Left cardiac atrium (tissue), 4 donors: ENCODE results near the gene UBE2L6. TPM values are rescaled to one million over a fixed set of nuclear protein-coding genes. Genes with fewer than 3 reads are reported as not detected.
A peak's percentile ranks its signal among the peaks of the same experiment; 100 is the strongest.

Experiments
- ATAC-seq, 2 donors: fragments of 200-7000 bp; cut with Tn5 transposase; one replicate each; pipeline ENCODE4 v1.9.1; 2020; ENCODE audit warnings: mild to moderate bottlenecking in 2 of 2, moderate library complexity in 2 of 2
- DNase-seq: peaks from one replicate; pipeline ENCODE4 v3.0.0-alpha.2; 2020
- intact Hi-C, 2 donors: fragments of 100-400 bp; cut with DNase I; formaldehyde crosslinking; loops; one replicate each; pipeline versions ENCODE4 v1.14.1 to v1.15.1; 2022 to 2023
- long read RNA-seq: library from polyadenylated mRNA; unstranded; transcript quantifications from one replicate; pipeline ENCODE4 v2.0.0, GENCODE V29; 2021
- total RNA-seq, 2 donors: library from RNA; stranded (reverse); fragmentation: NEBNext Ultra II Directional; extraction: Animal tissue kit (Norgen Biotek cat#: 25700); gene quantifications; one replicate each; pipeline ENCODE4 v1.2.1, GENCODE V29; 2021
- donor health status: DM: no; HTN: yes; CAD: no.
- donor health status: DM: no; HTN: yes; CAD: no; lungs with severe emphysema.
- donor health status: DM: yes; HTN: yes; CAD: no.
- donor health status: Dilated cardiomyopathy.

Gene UBE2L6
- 10 to 100 TPM; 28.9 to 30.0 TPM for total RNA-seq
- long read RNA-seq, transcript UBE2L6-201 (4 exons, 1,354 nt), result major isoform, 22 of 24 reads
- long read RNA-seq, partial matches to known transcripts, result 0 of 24 reads
- long read RNA-seq, other reads (novel, unspliced or antisense), result 1 of 24 reads

- DNase-seq (peak; percentile 89), ATAC-seq (peak; percentile 87 to 89)
- intact Hi-C loops, result loop anchor here (2.0 to 5.0 kb wide), 2 partner anchors 73 to 75 kb away; no protein-coding TSS in a partner anchor
Observed at GRCh38 chr11:57567515-57568329, at the start of gene UBE2L6. UBE2L6 (minus strand) TSS chr11:57567672; CDS start chr11:57567611, 61 bp downstream.

- DNase-seq (no peak), ATAC-seq (no peak)
- intact Hi-C loops, result no loop called here
Observed at GRCh38 chr11:57616595-57616994, 49.1 kb upstream of the UBE2L6 start.

- intact Hi-C loops, result no loop called here
- DNase-seq (no peak), ATAC-seq (no peak)
Observed at GRCh38 chr11:57615308-57615707, 47.8 kb upstream of the UBE2L6 start.

GRCh38 chr11:57614234-57614772 is 46.8 kb upstream of the UBE2L6 start:
- DNase-seq (no peak), ATAC-seq (no peak)
- intact Hi-C loops, result no loop called here

GRCh38 chr11:57610170-57610569 is 42.7 kb upstream of the UBE2L6 start:
- intact Hi-C loops, result no loop called here
- DNase-seq, result no peak
- no peak for ATAC-seq

- DNase-seq (no peak), ATAC-seq (no peak)
- intact Hi-C loops, result no loop called here
Observed at GRCh38 chr11:57605028-57605420, 37.6 kb upstream of the UBE2L6 start.

- ATAC-seq (no peak), DNase-seq (no peak)
- intact Hi-C loops, result no loop called here
Observed at GRCh38 chr11:57604296-57605027, 37.0 kb upstream of the UBE2L6 start.

- ATAC-seq, result no peak
- intact Hi-C loops, result no loop called here
- DNase-seq, result no peak
Observed at GRCh38 chr11:57601297-57601696, 33.8 kb upstream of the UBE2L6 start.

GRCh38 chr11:57599381-57599780 is 31.9 kb upstream of the UBE2L6 start:
- no peak for DNase-seq
- intact Hi-C loops, result no loop called here

GRCh38 chr11:57598831-57599155 is 31.3 kb upstream of the UBE2L6 start:
- no peak for DNase-seq
- ATAC-seq, result peak in 1 of 2 donors; percentile 16
- intact Hi-C loops, result no loop called here

More at GRCh38 chr11:57599381-57599780, 31.9 kb upstream of the UBE2L6 start:
- peak in 1 of 2 donors; percentile 8 for ATAC-seq

- intact Hi-C loops, result no loop called here
- peak; percentile 92 to 95 for ATAC-seq
- peak; percentile 83 for DNase-seq
Observed at GRCh38 chr11:57597916-57598830, 30.7 kb upstream of the UBE2L6 start.

- ATAC-seq, result peak; percentile 80 to 85
- intact Hi-C loops, result no loop called here
- DNase-seq, result peak; percentile 69
Observed at GRCh38 chr11:57597461-57597915, 30.0 kb upstream of the UBE2L6 start, which contains the start of gene SERPING1. SERPING1 (plus strand) TSS chr11:57597685; CDS start chr11:57598271, 586 bp downstream.

GRCh38 chr11:57596266-57596885 is 28.9 kb upstream of the UBE2L6 start:
- DNase-seq, result no peak
- intact Hi-C loops, result no loop called here
- no peak for ATAC-seq

- ATAC-seq (no peak), DNase-seq (no peak)
- intact Hi-C loops, result no loop called here
Observed at GRCh38 chr11:57588046-57588710, 20.7 kb upstream of the UBE2L6 start.

- ATAC-seq (no peak), DNase-seq (no peak)
- intact Hi-C loops, result no loop called here
Observed at GRCh38 chr11:57586711-57587245, 19.3 kb upstream of the UBE2L6 start.

- ATAC-seq, result no peak
- intact Hi-C loops, result no loop called here
- no peak for DNase-seq
Observed at GRCh38 chr11:57585301-57585700, 17.8 kb upstream of the UBE2L6 start.

GRCh38 chr11:57584341-57584740 is 16.9 kb upstream of the UBE2L6 start:
- DNase-seq, result no peak

More at GRCh38 chr11:57584341-57584740, 16.9 kb upstream of the UBE2L6 start:
- intact Hi-C loops, result no loop called here
- ATAC-seq, result no peak
